Adrenal gland (tissue), 12 donors: ENCODE results near the gene FLT1. TPM values are rescaled to one million over a fixed set of nuclear protein-coding genes. Genes with fewer than 3 reads are reported as not detected.

Experiments used
- DNase-seq, 7 donors: peaks; one replicate each; pipeline ENCODE4 v3.0.0-alpha.2; 2019 to 2020
- H3K27ac ChIP-seq, 5 donors: fragments of 200-600 bp; sonication (generic) in 4 of 5; 1 replicate in 3 of 5; 2 replicates in 2 of 5; pipeline versions ENCODE4 v1.5.1 to v1.8.0; 2016 to 2020; ENCODE audit warnings: mild to moderate bottlenecking in 1 of 5
- H3K27me3 ChIP-seq: fragments of 200-600 bp; 2 replicates; pipeline ENCODE4 v1.8.0; 2021
- H3K36me3 ChIP-seq, 2 donors: fragments of 200-600 bp; replicated peaks in 1 of 2; 1 replicate in 1 of 2; 2 replicates in 1 of 2; pipeline versions ENCODE4 v1.5.1 to v1.8.0; 2018 to 2022
- H3K4me1 ChIP-seq, 2 donors: fragments of 200-600 bp; replicated peaks in 1 of 2; 1 replicate in 1 of 2; 2 replicates in 1 of 2; pipeline versions ENCODE4 v1.5.1 to v1.8.0; 2018 to 2021
- H3K4me3 ChIP-seq, 4 donors: fragments of 200-600 bp; sonication (generic) in 3 of 4; one replicate each; pipeline ENCODE4 v1.5.1; 2016 to 2018
- H3K9me3 ChIP-seq, 3 donors: fragments of 200-600 bp; sonication (generic) in 1 of 3; replicated peaks in 1 of 3; 1 replicate in 2 of 3; 2 replicates in 1 of 3; pipeline versions ENCODE4 v1.5.1 to v1.8.0; 2016 to 2021
- POLR2A ChIP-seq, 2 donors: fragments of 450-650 bp; IDR thresholded peaks; one replicate each; pipeline ENCODE4 v1.6.1; 2017; ENCODE audit warnings: antibody characterized with exemption in 2 of 2, mild to moderate bottlenecking in 2 of 2, moderate library complexity in 1 of 2
- WGBS, 4 donors: extraction: QIAGEN DNeasy Blood & Tissue Kit in 2 of 4; methylation state at CpG; one replicate each; pipeline versions ENCODE4 v1.1.5 to v1.1.7; 2013 to 2017; 5-methylcytosine and 5-hydroxymethylcytosine counted together
- intact Hi-C, 2 donors: fragments of 100-400 bp; cut with DNase I; formaldehyde crosslinking; loops; one replicate each; pipeline versions ENCODE4 v1.14.1 to v1.15.0; 2022 to 2023
- polyA plus RNA-seq, 3 donors: library from polyadenylated mRNA; stranded (reverse); fragments of 200-250 nt in 2 of 3; fragments of 350-450 nt in 1 of 3; fragmentation: Illumina TruSeq in 1 of 3; extraction: RNeasy Lipid Tissue Mini Kit (QIAGEN cat#74804) in 1 of 3; gene quantifications; one replicate each; pipeline ENCODE4 v1.2.3, GENCODE V29; 2013 to 2014
- total RNA-seq, 9 donors: library from RNA; depleted of rRNA in 4 of 9; stranded (reverse); fragments of >200 nt in 4 of 9; fragments of 120-200 nt in 1 of 9; fragmentation: NEBNext Ultra II Directional in 1 of 9; extraction: Animal tissue kit (Norgen Biotek cat#: 25700) in 1 of 9; gene quantifications; one replicate each; pipeline versions ENCODE4 v1.1.0 to v1.2.4, GENCODE V29; 2013 to 2023
- TF ChIP-seq, protein P1 (sequence below), 6 experiments: fragments of 450-650 bp in 4 of 6; fragments of 200-600 bp in 2 of 6; sonication (generic) in 1 of 6; IDR thresholded peaks; 1 replicate in 5 of 6; 2 replicates in 1 of 6; pipeline versions ENCODE4 v1.5.1 to v1.8.0; 2016 to 2021; ENCODE audit warnings: antibody characterized with exemption in 6 of 6, mild to moderate bottlenecking in 2 of 6, moderate library complexity in 1 of 6
- donor health status: healthy with polysubstance abuse.
- donor health status: Bipolar disorder and iron deficiency.
- donor health status: DM: yes; HTN: yes; CAD: no.
- donor health status: DM: no; HTN: no; CAD: no.
- donor health status: DM: no; HTN: no; CAD: no.
- donor health status: DM: yes; HTN: yes; CAD: no.

The FLT1 gene
- total and polyA plus RNA-seq, 12 donors, result 2.7 to 55.9 (median 24.2) TPM

DNA sequence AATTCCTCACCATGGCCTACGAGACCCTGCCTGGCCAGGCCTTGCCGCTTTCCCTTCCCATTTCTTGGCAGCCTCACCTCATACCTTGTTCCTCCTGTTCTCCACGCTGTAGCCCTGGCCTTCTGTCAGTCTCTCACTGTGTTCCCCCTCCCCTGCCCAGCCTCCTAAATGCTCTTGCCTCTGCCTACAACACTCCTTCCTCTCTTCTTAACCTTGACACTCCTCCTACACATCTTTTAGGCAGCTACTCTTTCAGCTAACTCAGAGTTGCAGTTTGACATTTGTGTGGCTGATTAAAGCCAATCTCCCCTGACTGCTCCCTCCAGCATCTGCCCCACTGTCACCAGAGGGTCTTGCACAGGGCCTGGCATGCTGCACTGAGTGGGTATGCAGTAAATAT is 150.8 kb downstream of the FLT1 start:
- no peak for DNase-seq
- no peaks in the 10 kb centered on the region for H3K36me3 ChIP-seq
- no peaks in the 10 kb centered on the region for H3K27me3 ChIP-seq
- no peak for TF ChIP-seq POLR2A (IDR thresholded peaks at IDR 0.05)
- TF ChIP-seq, protein P1, sequence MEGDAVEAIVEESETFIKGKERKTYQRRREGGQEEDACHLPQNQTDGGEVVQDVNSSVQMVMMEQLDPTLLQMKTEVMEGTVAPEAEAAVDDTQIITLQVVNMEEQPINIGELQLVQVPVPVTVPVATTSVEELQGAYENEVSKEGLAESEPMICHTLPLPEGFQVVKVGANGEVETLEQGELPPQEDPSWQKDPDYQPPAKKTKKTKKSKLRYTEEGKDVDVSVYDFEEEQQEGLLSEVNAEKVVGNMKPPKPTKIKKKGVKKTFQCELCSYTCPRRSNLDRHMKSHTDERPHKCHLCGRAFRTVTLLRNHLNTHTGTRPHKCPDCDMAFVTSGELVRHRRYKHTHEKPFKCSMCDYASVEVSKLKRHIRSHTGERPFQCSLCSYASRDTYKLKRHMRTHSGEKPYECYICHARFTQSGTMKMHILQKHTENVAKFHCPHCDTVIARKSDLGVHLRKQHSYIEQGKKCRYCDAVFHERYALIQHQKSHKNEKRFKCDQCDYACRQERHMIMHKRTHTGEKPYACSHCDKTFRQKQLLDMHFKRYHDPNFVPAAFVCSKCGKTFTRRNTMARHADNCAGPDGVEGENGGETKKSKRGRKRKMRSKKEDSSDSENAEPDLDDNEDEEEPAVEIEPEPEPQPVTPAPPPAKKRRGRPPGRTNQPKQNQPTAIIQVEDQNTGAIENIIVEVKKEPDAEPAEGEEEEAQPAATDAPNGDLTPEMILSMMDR (IDR thresholded peaks at IDR 0.05), result no peak
- no peak overlapping the region for H3K27ac ChIP-seq
- 74 to 85% (median 76%) methylated on average over 3 of the region's 3 CpGs for WGBS, 4 donors
- H3K9me3 ChIP-seq, result no peaks in the 10 kb centered on the region
- H3K4me3 ChIP-seq, result no peak overlapping the region
- no peaks in the 10 kb centered on the region for H3K4me1 ChIP-seq
- intact Hi-C loops, result no loop called here

DNA sequence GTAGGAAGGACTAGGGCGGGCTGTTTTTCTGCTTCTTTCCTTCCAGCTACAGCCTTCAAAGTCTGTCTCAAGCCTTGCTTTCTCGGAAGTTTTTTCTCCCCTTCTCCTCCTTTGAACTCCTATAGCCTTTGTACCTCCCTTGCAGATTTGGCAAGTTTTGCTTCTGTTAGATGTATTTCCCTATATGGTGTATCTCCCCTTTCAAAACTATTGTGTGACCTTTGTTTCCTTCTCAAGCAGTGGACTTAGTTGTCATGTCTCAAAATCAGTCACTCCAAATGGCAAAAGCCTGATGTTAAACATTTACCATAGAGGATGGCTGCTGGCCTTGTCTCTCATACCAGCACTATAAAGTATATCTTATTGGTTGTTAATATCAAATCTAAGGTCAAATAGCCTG is 152.7 kb downstream of the FLT1 start:
- Histone ChIP-seq H3K4me3 (no peak overlapping the region), H3K27ac (no peak overlapping the region), H3K36me3 (no peaks in the 10 kb centered on the region), H3K9me3 (no peaks in the 10 kb centered on the region), H3K4me1 (no peaks in the 10 kb centered on the region), H3K27me3 (no peaks in the 10 kb centered on the region)
- intact Hi-C loops, result no loop called here
- no peak for TF ChIP-seq POLR2A (IDR thresholded peaks at IDR 0.05)
- DNase-seq, result no peak
- 71 to 88% (median 85%) methylated on average over 2 of the region's 2 CpGs for WGBS, 4 donors

DNA sequence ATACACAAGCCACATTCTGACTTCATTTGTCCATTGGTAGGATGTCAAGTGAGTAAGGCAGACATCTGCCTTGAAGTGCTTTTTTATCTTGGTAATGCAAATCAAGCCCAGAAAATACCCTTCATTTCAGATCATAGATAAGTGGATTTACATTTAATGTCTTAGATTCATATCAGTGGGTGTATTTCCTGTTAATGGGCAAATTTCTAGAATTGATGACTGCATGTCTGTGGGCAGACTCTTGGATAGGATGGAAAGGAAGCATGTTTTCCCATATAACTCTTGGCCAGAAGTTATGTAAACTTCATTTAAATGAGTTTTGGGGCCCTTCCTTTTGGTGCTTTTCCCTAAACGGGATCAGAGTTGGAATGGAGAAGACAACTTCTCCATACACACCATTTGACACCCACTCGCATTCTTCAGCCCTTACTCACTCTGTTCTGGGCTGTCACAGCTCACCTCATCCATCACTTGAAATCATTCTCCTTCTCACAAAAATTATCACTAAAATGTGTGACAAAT is 154.6 kb downstream of the FLT1 start:
- Histone ChIP-seq H3K36me3 (no peaks in the 10 kb centered on the region), H3K4me1 (no peaks in the 10 kb centered on the region), H3K27me3 (peaks cover 6% of the 10 kb centered on the region), H3K27ac (no peak overlapping the region), H3K9me3 (no peaks in the 10 kb centered on the region), H3K4me3 (no peak overlapping the region)
- intact Hi-C loops, result no loop called here
- TF ChIP-seq, protein P1 (IDR thresholded peaks at IDR 0.05), result no peak
- TF ChIP-seq POLR2A (IDR thresholded peaks at IDR 0.05), result no peak
- WGBS, 4 donors, result 63 to 83% (median 75%) methylated on average over 2 of the region's 2 CpGs
- no peak for DNase-seq

GRCh38 chr13:28339419-28339818 is 155.5 kb downstream of the FLT1 start:
- Histone ChIP-seq H3K36me3 (no peaks in the 10 kb centered on the region), H3K4me1 (no peaks in the 10 kb centered on the region), H3K27me3 (peaks cover 6% of the 10 kb centered on the region), H3K9me3 (no peaks in the 10 kb centered on the region), H3K4me3 (no peak overlapping the region), H3K27ac (no peak overlapping the region)
- no peak for DNase-seq
- WGBS, 4 donors, result 80 to 92% (median 85%) methylated on average over 2 of the region's 2 CpGs
- intact Hi-C loops, result no loop called here
- TF ChIP-seq, protein P1 (IDR thresholded peaks at IDR 0.05), result no peak
- TF ChIP-seq POLR2A (IDR thresholded peaks at IDR 0.05), result no peak

DNA sequence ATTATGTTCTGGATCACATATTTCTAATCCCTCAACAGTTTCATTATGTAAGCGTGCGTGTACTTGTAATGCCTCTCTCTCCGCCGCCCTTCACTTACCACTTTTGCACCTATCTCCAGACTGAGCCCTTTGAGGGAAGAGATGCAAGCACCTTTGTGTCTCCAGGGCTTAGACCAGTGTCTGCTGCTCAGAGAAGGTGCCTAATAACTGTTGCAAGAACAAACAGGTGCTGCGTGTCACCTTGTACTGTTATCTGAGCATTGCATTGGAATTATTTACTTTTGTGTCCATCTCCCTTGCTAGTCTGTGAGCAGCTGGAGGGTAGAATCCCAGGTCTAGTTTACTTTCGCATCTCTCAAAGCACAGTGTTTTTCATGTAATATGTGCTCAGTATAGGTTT is 156.2 kb downstream of the FLT1 start:
- H3K9me3 ChIP-seq, result no peaks in the 10 kb centered on the region
- H3K27me3 ChIP-seq, result peaks cover 6% of the 10 kb centered on the region
- no peak for DNase-seq
- H3K27ac ChIP-seq, result no peak overlapping the region
- TF ChIP-seq, protein P1 (IDR thresholded peaks at IDR 0.05), result no peak
- TF ChIP-seq POLR2A (IDR thresholded peaks at IDR 0.05), result no peak
- intact Hi-C loops, result no loop called here
- H3K4me1 ChIP-seq, result no peaks in the 10 kb centered on the region
- no peak overlapping the region for H3K4me3 ChIP-seq
- no peaks in the 10 kb centered on the region for H3K36me3 ChIP-seq
- 75 to 89% (median 83%) methylated on average over 5 to 6 of the region's 6 CpGs for WGBS, 4 donors
